KMS-11 (cell line): ENCODE results near the gene AXL.

ENCODE experiments used
- H2AFZ ChIP-seq: fragments of 200-600 bp; sonication (generic); 2 replicates; pipeline ENCODE4 v1.6.1; 2016; ENCODE audit warnings: antibody characterized with exemption, mixed run types, low read depth
- H3K27ac ChIP-seq: fragments of 200-600 bp; sonication (generic); 2 replicates; pipeline ENCODE4 v1.6.1; 2016; ENCODE audit warnings: mild to moderate bottlenecking, mixed run types
- H3K27me3 ChIP-seq: fragments of 200-600 bp; sonication (generic); 2 replicates; pipeline ENCODE4 v1.6.1; 2017; ENCODE audit warnings: mild to moderate bottlenecking, low read depth, mixed run types, moderate library complexity; ENCODE audit not compliant: insufficient read depth
- H3K36me3 ChIP-seq: fragments of 200-600 bp; sonication (generic); 2 replicates; pipeline ENCODE4 v1.6.1; 2017; ENCODE audit warnings: mild to moderate bottlenecking, mixed run types; ENCODE audit not compliant: insufficient read depth
- H3K4me1 ChIP-seq: fragments of 200-600 bp; sonication (generic); 2 replicates; pipeline ENCODE4 v1.6.1; 2016; ENCODE audit warnings: mild to moderate bottlenecking, low read depth, mixed run types; ENCODE audit not compliant: poor library complexity, severe bottlenecking
- H3K4me2 ChIP-seq: fragments of 200-600 bp; sonication (generic); 2 replicates; pipeline ENCODE4 v1.7.0; 2016; ENCODE audit warnings: mild to moderate bottlenecking, mixed run types
- H3K4me3 ChIP-seq: fragments of 200-600 bp; sonication (generic); IDR thresholded peaks from 2 replicates; pipeline ENCODE4 v1.6.1; 2017; ENCODE audit warnings: low read depth, low read length, mixed read lengths; ENCODE audit not compliant: insufficient read depth
- H3K79me2 ChIP-seq: fragments of 200-600 bp; sonication (generic); 2 replicates; pipeline ENCODE4 v1.6.1; 2016; ENCODE audit warnings: low read depth, mixed run types; ENCODE audit not compliant: insufficient read depth
- H3K9ac ChIP-seq: fragments of 200-600 bp; sonication (generic); 2 replicates; pipeline ENCODE4 v1.6.1; 2016; ENCODE audit warnings: mild to moderate bottlenecking, mixed run types
- H4K20me1 ChIP-seq: fragments of 200-600 bp; sonication (generic); 2 replicates; pipeline ENCODE4 v1.6.1; 2016; ENCODE audit warnings: mild to moderate bottlenecking, mixed run types; ENCODE audit not compliant: insufficient read depth
- CTCF ChIP-seq: fragments of 200-600 bp; sonication (generic); conservative IDR thresholded peaks from 2 replicates; pipeline ENCODE4 v1.6.1; 2017; ENCODE audit warnings: low read depth, mild to moderate bottlenecking, antibody characterized with exemption, low read length, moderate library complexity, mixed read lengths

AXL gene

GRCh38 chr19:41241859-41242258, 22.8 kb downstream of the AXL start:
- no peaks in the 10 kb centered on the region for H3K36me3 ChIP-seq
- H3K4me3 ChIP-seq = no peak overlapping the region
- no peaks in the 10 kb centered on the region for H4K20me1 ChIP-seq
- no peak overlapping the region for H3K27ac ChIP-seq
- H3K4me2 ChIP-seq = no peak overlapping the region
- no peak overlapping the region for H2AFZ ChIP-seq
- no peak overlapping the region for H3K9ac ChIP-seq
- TF ChIP-seq CTCF = no peak
- no peaks in the 10 kb centered on the region for H3K4me1 ChIP-seq
- H3K79me2 ChIP-seq = no peaks in the 10 kb centered on the region
- H3K27me3 ChIP-seq = no peaks in the 10 kb centered on the region; the same call in 1 of the 2 replicates

DNA sequence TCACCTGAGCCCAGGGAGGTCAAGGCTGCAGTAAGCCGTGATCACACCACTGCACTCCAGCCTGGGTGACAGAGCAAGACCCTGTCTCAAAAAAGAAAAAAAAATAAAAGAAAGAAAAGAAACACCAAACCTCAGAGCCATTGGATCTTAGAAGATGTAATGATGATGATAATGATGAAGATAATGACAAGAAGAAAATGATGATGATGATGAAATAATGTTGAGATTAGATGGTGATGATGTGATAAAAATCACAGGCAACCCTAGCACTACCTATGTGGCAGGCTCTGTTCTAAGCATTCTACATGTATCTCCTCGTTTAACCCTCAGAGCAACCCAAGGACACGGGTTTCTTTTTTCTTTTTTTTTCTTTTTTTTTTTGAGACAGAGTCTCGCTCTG, 25.1 kb downstream of the AXL start:
- Histone ChIP-seq H4K20me1 (no peaks in the 10 kb centered on the region), H3K4me3 (no peak overlapping the region), H3K79me2 (no peaks in the 10 kb centered on the region), H3K36me3 (no peaks in the 10 kb centered on the region), H2AFZ (no peak overlapping the region), H3K27me3 (no peaks in the 10 kb centered on the region; the same call in 1 of the 2 replicates), H3K4me2 (no peak overlapping the region), H3K9ac (no peak overlapping the region), H3K4me1 (no peaks in the 10 kb centered on the region), H3K27ac (no peak overlapping the region)
- no peak for TF ChIP-seq CTCF

DNA sequence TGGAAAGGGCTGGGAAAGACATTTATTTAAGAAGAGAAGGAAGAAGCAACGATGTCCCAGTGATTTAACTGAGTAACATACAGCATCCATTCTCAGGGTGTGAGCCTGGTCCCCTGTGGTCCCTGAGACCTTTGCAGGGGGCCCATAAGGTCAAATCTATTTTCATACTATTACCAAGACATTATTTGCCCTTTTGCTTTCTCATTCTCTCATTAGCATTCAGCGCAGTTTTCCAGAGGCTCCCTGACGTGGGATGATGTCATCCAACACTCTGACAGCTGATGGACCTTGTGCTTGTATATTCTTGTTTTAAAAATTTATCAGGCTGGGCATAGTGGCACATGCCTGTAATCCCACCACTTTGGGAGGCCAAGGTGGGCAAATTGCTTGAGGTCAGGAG, 26.8 kb downstream of the AXL start:
- Histone ChIP-seq H3K4me1 (no peaks in the 10 kb centered on the region), H3K27ac (no peak overlapping the region), H3K9ac (no peak overlapping the region), H3K4me3 (no peak overlapping the region), H3K27me3 (no peaks in the 10 kb centered on the region; the same call in 1 of the 2 replicates), H2AFZ (no peak overlapping the region), H3K36me3 (no peaks in the 10 kb centered on the region), H3K4me2 (no peak overlapping the region), H4K20me1 (no peaks in the 10 kb centered on the region), H3K79me2 (no peaks in the 10 kb centered on the region)
- TF ChIP-seq CTCF = no peak

- Histone ChIP-seq H3K27ac (no peak overlapping the region), H3K9ac (no peak overlapping the region), H3K4me2 (no peak overlapping the region), H3K4me1 (no peaks in the 10 kb centered on the region), H3K27me3 (0 out of 2 replicates have a peak, but pooled peaks cover 4% of the 10 kb centered on the region), H3K79me2 (no peaks in the 10 kb centered on the region), H2AFZ (no peak overlapping the region), H4K20me1 (no peaks in the 10 kb centered on the region), H3K4me3 (no peak overlapping the region), H3K36me3 (no peaks in the 10 kb centered on the region)
- TF ChIP-seq CTCF = no peak
Observed at GRCh38 chr19:41248895-41249294, 29.9 kb downstream of the AXL start.
